ENCODE data around the gene BMP5. TPM values are rescaled to one million over a fixed set of nuclear protein-coding genes. Genes with fewer than 3 reads are reported as not detected.

The BMP5 gene
- total and polyA plus RNA-seq, 4 donors: 1.2 to 88.7 (median 6.4) TPM

DNA sequence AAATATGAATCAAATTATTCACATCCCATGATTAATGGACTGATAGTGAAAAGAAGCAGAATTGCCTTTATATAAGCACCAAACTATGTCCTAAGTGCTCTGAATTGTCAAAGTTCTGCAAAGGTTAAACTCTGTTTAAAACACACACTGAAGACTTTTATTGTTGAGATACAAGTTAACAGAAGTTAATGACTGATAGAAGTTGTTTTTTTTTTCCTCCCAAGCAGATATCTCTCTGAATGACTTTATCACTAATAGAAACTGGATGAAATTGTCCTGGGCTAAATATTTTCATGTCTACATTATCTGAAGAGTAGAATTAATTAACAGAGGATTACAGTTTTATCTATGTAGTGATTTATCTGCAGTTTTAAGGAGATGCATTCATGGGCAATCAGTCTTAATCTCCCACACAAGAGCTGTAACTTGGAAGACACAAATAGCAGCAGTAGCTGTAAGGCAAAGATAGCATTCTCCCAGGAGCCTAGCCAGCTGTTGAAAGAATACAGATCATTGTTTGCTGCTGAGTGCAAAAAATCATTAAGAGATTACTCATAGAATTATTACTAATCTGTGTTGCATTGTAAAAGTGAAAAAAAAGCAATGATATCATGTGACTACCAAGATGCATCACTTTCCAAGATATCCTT is 49.9 kb downstream of the BMP5 start:
- Histone ChIP-seq H3K9me3 (ENCODE audit: control insufficient read depth in 4 of 4, insufficient read depth in 3 of 4, low read length in 3 of 4) (no peaks in the 10 kb centered on the region), H3K4me3 (no peak overlapping the region), H3K27ac (ENCODE audit: low read depth in 1 of 2, low read length in 1 of 2) (no peak overlapping the region), H3K27me3 (ENCODE audit: control insufficient read depth in 3 of 3, insufficient read depth in 3 of 3, low read length in 2 of 3) (no peaks in the 10 kb centered on the region), H3K36me3 (ENCODE audit: control insufficient read depth in 4 of 4, insufficient read depth in 4 of 4, low read length in 4 of 4) (no peaks in the 10 kb centered on the region), H3K4me1 (ENCODE audit: control insufficient read depth in 5 of 5, insufficient read depth in 5 of 5, low read length in 5 of 5) (peaks cover 0 to 38% (median 8%) of the 10 kb centered on the region in 5 donors), H3K9ac (ENCODE audit: insufficient read depth in 1 of 2, low read length in 2 of 2) (no peak overlapping the region)
- peak in 1 of 3 donors; percentile 51 for DNase-seq
- peak; percentile 62 for ATAC-seq (ENCODE audit: insufficient read depth, low FRiP score)
- TF ChIP-seq, protein P1, sequence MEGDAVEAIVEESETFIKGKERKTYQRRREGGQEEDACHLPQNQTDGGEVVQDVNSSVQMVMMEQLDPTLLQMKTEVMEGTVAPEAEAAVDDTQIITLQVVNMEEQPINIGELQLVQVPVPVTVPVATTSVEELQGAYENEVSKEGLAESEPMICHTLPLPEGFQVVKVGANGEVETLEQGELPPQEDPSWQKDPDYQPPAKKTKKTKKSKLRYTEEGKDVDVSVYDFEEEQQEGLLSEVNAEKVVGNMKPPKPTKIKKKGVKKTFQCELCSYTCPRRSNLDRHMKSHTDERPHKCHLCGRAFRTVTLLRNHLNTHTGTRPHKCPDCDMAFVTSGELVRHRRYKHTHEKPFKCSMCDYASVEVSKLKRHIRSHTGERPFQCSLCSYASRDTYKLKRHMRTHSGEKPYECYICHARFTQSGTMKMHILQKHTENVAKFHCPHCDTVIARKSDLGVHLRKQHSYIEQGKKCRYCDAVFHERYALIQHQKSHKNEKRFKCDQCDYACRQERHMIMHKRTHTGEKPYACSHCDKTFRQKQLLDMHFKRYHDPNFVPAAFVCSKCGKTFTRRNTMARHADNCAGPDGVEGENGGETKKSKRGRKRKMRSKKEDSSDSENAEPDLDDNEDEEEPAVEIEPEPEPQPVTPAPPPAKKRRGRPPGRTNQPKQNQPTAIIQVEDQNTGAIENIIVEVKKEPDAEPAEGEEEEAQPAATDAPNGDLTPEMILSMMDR (IDR thresholded peaks at IDR 0.05; ENCODE audit: control extremely low read depth, extremely low read depth): no peak

DNA sequence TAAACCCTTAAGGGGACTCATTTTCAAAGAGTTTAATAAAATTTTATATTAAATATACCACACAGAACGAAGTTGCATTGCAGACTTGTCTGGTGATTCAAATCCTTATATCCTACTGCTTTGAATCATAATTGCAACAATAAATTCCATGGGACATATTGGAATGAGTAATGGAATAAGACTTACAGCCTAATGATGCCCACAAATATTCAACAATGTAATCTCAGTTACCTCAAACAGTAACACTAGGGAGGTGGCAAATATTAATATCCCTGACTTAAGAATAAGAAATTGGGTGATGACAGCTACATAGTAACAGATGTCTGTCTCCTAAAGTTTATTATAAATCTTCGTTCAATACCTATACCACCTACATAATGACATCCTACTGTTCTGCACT is 52.6 kb downstream of the BMP5 start:
- Histone ChIP-seq H3K4me3 (no peak overlapping the region), H3K9me3 (ENCODE audit: control insufficient read depth in 4 of 4, insufficient read depth in 3 of 4, low read length in 3 of 4) (no peaks in the 10 kb centered on the region), H3K9ac (ENCODE audit: insufficient read depth in 1 of 2, low read length in 2 of 2) (no peak overlapping the region), H3K27me3 (ENCODE audit: control insufficient read depth in 3 of 3, insufficient read depth in 3 of 3, low read length in 2 of 3) (no peaks in the 10 kb centered on the region), H3K36me3 (ENCODE audit: control insufficient read depth in 4 of 4, insufficient read depth in 4 of 4, low read length in 4 of 4) (peaks cover 0 to 6% (median 2%) of the 10 kb centered on the region in 4 donors), H3K4me1 (ENCODE audit: control insufficient read depth in 5 of 5, insufficient read depth in 5 of 5, low read length in 5 of 5) (peaks cover 0 to 31% (median 7%) of the 10 kb centered on the region in 5 donors), H3K27ac (ENCODE audit: low read depth in 1 of 2, low read length in 1 of 2) (no peak overlapping the region)
- ATAC-seq (ENCODE audit: insufficient read depth, low FRiP score) (no peak), DNase-seq (no peak)
- TF ChIP-seq, protein P1 (IDR thresholded peaks at IDR 0.05; ENCODE audit: control extremely low read depth, extremely low read depth): no peak
- WGBS, 2 donors: 62 to 75% methylated on average over 2 of the region's 2 CpGs

DNA sequence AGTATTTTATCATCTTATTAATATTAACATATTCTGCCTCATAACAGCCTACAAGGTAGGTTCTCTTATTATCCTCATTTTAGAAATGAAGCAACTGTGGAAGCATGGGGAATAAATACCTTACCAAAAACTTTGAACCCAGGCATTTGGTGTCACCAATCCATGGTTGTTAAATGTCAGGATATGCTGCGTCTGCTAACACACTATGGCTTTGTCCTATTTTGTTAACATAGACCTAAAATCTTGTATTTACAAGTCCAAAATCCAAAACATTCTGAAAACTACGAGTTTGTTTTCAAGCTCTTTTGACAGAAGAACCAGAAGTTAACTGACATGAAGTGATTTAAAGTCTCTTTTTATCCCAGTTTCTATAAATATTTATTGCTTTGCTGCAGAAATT is 53.4 kb downstream of the BMP5 start:
- 79 to 86% methylated on average over 2 of the region's 2 CpGs for WGBS, 2 donors
- H3K9ac ChIP-seq (ENCODE audit: insufficient read depth in 1 of 2, low read length in 2 of 2): no peak overlapping the region

More for the DNA sequence above, 53.4 kb downstream of the BMP5 start:
- no peaks in the 10 kb centered on the region for H3K27me3 ChIP-seq (ENCODE audit: control insufficient read depth in 3 of 3, insufficient read depth in 3 of 3, low read length in 2 of 3)
- TF ChIP-seq, protein P1 (IDR thresholded peaks at IDR 0.05; ENCODE audit: control extremely low read depth, extremely low read depth): no peak
- H3K9me3 ChIP-seq (ENCODE audit: control insufficient read depth in 4 of 4, insufficient read depth in 3 of 4, low read length in 3 of 4): no peaks in the 10 kb centered on the region
- H3K36me3 ChIP-seq (ENCODE audit: control insufficient read depth in 4 of 4, insufficient read depth in 4 of 4, low read length in 4 of 4): peaks cover 0 to 6% (median 2%) of the 10 kb centered on the region in 4 donors
- DNase-seq (no peak), ATAC-seq (ENCODE audit: insufficient read depth, low FRiP score) (no peak)
- no peak overlapping the region for H3K4me3 ChIP-seq
- H3K27ac ChIP-seq (ENCODE audit: low read depth in 1 of 2, low read length in 1 of 2): no peak overlapping the region
- peaks cover 0 to 23% (median 7%) of the 10 kb centered on the region in 5 donors for H3K4me1 ChIP-seq (ENCODE audit: control insufficient read depth in 5 of 5, insufficient read depth in 5 of 5, low read length in 5 of 5)

All from lung (tissue), 12 donors.